GM18508 (cell line): Measurements from ENCODE around the gene EPHA2.

Source experiments
- ATAC-seq: cut with Tn5 transposase; IDR thresholded peaks from one replicate; pipeline ENCODE4 v1.9.1; 2021; ENCODE audit warnings: moderate number of reproducible peaks; ENCODE audit not compliant: insufficient read depth, unreplicated experiment

Gene EPHA2

DNA sequence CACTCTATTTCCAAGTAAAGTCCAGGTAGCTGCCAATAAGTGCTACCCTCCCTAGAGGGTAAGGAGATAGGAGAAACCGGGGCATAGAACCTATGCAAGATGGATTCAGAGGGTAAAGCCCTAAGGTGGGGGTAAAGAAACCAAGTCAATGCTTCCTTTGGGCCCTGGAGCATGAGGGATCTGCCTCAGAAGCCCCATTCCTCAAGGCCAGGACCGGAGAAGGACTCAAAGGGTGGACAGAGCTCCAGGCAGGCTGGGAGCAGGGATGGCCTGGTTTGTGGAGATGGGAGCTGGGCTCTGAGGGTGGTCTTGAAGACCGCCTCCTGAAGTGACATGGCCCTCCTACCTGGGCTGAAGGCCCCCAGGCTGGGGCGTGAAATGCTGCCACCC lies 3.9 kb downstream of the EPHA2 start:
- ATAC-seq: no peak

DNA sequence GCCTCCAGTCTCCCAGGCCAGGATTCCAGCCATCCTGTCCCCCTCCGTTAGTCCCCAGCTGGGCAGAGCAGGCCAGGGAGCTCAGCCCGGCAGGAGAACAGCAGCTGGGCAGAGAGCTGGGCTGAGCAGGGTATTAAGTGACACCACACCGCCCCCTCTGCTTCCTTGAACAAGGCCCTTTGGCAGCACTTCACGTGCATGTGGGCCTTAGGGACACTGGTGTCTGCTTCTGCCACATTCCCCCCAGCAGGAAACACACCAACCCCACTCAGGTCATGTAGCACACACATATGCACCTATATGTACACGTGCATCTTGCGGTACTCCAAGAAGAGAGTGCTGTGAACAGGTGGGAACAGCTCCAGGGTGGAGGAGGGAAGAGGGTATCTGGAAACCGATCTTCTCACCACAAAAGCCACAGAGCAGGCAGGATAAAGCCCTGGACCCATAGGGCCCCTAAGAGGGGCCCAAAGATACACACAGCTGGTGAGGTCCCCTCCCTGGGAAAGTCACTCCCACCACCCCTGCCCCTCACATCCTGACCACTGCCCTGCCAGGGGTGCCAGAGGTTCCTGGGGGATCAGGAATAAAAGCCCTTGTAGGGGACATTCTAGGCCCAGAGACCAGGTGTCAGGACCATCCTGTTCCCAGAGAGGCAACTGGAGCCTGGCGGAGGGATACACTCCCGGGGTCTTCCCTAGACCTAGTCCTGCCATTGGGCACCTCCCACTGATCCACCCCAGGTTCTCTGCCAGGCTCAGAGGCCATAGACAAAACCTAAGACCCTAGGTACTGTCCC lies 4.5 kb downstream of the EPHA2 start:
- no peak for ATAC-seq

DNA sequence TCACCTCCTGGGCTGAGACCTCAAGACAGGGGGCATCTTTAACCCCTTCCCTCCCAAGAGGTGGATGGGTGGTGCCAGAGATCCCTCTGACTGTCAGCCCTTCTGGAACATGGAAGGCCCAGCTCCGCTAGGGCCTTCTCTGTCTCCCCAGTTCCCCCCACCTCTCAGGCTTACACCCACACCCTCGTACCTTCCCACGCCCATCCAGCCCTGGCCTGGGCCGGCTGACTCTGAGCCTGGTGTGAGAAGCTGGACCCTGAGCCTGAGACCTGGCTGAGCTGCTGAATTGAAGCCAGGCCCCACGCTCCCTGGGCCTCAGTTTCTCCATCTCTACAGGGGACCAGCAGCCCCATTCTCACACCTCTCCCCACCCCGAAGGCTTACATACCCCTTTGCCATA lies 5.4 kb downstream of the EPHA2 start:
- no peak for ATAC-seq

DNA sequence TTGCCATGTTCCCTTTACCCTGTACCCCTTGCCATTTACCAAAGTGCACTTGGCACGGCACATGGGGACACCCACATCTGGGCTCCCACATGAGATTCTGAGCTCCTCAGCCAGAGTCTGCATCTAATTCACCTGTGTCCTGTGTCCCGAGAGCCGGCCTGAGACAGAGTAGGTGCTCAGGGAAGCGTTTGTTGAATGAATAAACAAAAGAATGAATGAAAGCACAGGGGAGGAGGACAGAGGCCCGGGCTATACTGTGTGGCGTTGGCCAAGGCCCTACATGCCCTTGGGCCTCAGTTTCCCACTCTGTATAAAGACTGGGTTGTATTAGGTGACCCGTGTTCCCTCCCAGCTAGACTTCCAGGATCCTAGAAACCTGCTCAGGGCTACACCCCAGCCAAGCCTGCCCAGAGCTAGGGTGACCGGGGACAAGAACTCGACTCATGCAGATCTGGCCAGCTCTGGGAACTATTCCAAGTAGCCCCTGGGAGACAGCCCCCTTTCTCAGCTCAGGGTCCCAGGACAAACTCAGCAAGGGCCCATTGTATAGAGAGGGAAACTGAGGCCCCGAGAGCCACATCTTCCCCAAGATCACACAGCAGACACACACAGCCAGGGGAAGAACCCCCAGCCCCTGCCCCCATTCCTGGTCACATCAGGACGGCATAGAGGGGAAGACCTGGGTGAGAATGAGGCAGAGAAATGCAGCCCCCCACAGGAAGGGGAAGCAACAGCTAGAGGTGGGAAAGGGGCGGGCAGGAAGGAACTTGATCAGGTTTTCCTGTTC lies 6.0 kb downstream of the EPHA2 start:
- ATAC-seq: no peak

DNA sequence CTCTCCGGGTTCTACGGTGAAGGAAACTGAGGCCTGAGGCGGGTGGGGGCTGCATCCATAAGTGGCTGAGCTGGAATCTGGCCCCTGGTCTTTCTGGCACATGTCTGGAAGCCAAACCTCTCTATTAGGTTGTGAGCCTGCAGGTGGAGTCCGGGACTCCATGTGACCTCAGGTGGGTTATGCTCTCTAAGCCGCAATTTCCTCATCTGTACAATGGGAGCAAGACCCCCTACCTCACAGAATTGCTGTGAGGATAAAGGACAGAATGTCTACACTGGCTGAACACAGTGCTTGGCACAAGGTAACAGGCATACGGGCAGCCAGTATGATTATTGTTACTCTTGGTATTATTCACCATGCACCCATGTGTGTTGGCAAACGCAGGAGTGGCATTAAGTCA lies 6.7 kb downstream of the EPHA2 start:
- no peak for ATAC-seq

DNA sequence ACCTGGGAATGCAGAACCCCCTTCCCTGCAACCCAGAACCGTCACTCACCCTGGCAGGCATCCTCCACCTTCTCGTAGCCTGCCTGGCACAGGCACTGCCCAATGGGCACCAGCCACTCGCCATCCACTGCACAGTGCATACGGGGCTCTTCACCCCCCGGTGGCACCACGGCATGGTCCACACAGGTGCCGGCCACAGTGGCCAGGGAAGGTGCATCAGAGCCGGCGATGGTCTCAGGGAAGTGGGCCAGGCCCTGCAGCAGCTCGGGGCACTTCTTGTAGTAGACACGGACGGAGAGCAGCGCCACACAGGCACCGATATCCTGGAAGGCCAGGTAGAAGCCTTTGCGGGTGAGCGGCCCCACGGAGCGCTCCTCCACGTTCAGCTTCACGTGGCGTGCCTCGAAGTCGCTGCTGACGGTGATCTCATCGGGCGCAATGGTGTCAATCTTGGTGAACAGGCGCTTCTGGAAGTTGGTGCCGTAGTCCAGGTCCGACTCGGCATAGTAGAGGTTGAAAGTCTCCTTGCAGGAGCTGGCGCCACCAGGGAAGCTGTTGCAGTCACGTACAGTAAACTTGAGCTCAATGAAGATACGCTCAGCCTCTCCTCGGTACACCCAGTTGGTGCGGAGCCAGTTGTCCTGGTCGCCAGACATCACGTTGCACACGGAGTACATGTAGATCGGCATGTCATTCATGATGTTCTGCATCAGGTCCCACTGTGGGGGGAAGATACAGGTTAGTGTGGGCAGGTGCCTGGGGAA lies 7.4 kb downstream of the EPHA2 start:
- ATAC-seq: no peak

DNA sequence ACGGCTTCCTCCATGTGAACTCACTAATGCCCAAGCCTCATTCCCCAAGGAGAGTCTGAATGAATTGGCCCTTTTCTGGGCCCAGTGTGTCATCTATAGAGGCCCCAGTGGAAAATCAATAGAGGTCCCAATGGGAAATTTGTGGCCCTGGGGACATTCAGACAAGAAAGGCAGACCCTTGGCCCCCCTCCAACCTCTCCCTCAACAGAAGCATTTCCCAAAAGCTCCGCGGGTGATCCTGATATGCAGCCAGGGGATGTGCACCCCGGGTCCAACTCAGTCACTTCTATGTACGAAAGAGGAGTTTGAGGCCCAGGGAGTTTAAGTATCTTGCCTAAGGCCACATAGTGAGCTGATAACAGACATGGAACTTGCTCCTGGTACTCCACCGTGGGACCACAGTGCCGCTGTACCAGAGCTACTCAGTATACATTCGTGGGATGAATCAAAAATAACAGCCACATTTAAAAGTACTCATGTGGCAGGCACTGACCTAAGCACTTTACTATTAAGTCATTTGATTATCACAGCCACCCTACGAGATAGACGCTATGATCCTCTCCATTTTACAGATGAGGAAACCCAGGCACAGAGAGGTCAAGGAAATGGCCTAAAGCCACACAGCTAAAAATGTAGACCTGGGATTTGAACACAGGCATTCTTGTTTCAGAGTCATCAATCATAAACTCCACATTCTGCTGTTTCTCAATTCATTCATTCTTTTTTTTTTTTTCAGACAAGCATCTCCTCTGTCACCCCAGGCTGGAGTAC lies 8.5 kb downstream of the EPHA2 start:
- ATAC-seq: no peak

DNA sequence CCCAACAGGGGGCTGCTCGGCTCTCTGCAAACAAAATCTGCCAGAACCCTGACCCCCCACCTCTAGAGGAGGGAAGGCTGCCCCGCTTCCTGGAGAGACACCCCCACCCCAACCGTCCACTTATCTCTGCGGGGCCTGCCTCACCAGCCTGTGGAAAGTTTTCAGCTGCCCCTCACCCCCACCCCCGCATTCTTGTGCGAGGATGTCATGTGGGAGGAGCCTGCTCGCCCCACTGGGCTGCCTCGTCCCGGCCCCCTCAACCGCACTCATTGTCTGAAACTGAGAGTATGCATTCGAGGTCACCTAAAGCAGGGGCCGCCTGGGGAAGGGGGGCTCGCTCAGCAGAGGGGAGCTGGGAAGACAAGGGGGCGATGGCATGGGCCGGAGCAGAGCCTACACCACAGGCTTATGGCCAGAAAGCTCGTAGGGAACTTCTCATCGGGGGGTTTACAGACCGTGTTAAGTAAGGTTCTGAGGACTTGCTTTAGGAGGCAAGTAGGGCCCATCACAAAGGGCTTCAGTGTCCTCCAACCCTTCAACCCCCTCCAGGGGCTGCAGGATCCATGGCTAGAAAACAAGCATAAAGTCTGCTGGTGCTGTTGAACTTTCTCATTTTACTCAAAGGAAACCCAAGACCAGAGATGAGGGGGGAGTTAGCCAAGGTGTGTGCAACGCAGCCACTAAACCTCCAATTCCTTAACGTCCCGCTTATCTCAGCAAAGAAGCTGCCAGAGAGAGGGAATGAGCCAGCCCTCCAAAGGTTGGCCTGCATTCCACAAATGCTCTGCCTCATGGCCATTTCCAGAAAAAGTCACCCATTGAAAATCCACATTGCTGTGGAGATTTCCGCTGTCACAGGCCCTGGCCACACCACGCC lies 9.4 kb downstream of the EPHA2 start:
- ATAC-seq: no peak

DNA sequence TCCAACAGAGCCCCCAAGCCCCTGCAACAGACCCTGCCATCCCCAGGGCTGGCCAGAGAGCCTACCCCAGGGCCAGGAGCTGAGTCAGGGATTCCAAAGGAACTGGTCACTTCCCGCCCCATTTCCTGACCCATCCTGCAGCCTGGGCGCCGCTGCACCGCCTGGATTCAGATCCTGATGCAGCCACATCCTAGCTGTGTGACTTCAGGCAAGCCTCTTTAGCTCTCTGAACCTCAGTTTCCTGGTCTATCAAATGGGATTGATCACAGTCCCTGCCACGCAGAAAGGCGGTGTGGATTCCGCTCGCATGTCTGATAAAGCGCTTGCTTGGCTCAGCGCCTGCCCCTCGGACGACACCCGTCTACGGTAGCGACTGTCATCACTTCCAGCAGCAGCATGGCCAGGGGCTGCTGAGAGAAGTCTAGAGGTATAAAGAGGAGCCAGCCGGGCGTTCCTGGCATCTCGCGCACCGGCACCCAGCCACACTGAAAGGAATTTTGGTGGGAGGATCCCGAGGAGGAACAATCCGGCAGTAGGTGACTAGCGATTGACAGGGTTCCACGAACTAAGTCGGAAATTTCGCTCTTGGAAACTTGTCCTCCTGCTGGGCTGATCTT lies 10.1 kb downstream of the EPHA2 start:
- no peak for ATAC-seq

DNA sequence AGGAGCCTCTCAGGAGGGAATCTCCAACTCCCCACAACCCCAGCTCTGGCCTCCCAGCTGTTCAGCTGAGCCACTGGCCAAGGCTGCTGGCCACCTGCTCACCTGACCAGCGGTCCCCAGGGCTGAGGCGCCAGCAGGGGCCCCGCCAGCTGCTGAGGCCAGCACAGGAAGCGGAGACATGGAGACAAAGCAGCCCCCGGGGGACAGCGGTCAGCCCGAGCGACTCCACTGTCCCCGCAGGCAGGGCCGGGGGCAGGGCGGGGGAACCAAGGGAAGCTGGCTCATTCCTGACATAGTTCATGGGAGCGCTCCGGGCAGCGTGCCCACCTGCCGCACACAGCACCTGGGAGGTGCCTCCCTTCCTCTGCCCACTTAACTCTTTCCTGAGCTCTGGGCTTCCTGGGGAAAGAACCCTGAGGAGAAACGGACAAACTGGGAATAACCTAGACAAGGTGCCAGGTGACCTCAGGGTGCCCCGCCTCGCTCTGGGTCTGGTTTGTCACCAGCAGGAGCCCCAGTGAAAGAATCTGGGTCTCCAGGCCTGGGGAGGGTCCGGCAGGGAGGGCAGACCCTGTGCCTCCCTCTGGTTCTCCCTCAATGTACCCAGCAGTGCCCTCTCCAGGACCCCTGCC lies 10.7 kb downstream of the EPHA2 start:
- no peak for ATAC-seq

DNA sequence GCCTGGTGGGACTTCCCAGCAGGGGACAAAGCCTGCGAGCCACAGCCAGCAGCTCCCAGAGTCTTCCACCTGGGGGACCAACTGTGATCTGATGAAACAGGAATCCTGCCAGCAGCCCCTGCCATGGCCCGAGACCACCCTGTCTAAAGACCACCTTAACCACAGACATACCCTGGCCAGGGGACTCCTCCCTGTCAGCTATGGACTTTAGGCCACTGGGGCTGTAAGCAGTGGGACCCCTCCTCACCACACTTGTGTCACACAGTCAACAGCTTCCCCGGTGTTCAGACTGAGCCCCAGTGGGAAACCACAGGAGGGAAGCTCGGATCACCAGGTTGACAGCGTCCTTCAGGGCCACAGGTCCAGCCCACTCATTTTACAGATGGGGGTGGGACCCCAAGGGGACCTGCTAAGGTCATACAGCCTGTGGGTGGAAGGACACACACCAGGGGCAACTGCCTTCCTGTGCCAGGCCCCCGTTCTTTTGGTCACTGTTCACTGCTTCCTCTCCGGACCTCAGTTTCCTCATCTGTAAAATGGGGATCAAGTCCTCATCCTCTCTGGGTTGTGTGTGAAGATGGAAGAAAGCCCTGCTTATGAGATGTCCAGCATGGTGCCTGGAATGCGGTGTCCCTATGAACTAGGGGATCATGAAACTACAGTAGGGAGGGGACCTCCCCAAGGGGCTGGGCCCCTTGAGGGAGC lies 11.4 kb downstream of the EPHA2 start:
- no peak for ATAC-seq

DNA sequence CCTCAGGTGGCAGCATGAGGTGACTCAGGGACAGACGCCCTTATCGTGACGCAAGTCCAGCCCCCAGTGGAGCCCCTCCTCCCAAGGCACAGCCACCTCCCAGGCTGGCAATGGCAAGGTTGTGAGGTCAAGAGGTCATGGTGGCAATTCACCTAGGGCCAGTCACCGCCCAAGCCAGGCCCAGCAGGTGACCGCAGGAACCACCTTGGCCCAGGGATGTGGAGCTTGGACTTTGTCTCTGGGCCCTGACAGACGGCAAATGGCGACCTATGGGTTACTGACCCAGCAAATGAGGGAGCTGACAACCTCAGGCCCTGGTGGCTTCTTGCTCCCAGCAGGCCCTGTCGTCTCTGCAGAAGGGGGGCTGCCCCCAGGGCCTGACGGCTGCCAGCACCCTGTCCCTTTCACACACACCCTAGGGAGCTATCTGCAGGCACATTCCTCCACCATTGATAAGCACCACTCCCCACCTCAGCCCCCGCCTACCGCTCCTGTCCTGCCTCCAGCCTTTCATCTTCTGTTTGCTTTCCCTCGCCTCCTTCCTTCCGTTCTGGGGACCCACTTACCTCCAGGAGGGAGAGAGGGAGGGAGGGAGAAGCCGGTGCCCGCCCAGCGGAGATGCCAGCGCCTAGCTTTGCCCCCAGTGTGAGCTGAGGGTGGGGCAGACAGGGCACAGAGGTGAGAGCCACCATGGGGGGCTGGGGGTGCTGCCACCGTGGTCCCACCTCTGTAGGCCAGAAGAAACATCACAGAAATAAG lies 12.1 kb downstream of the EPHA2 start:
- ATAC-seq: no peak

DNA sequence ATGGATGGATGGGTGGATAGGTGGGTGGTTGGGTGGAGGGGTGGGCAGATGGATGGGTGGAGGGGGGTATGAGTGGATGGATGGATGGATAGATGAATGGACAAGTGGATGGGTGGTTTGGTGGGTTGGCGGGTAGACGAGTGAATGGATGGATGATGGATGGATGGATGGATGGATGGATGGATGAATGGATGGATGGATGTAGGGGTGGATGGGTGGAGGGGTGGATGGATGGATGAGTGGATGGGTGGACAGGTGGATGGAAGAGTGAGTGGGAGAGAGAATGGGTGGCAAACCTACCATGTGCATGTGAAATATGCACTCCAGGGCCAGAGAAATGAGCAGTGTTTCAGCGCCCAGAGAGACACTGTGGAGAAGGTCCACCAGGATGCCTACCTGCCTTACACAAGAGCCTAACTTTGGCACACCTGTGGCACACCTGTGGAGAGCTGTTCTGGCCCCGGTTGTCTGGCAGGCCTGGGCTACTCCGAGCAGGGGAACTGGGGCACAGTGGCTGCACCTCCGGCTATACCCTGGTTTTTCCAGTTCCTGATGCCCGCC lies 12.8 kb downstream of the EPHA2 start:
- no peak for ATAC-seq

DNA sequence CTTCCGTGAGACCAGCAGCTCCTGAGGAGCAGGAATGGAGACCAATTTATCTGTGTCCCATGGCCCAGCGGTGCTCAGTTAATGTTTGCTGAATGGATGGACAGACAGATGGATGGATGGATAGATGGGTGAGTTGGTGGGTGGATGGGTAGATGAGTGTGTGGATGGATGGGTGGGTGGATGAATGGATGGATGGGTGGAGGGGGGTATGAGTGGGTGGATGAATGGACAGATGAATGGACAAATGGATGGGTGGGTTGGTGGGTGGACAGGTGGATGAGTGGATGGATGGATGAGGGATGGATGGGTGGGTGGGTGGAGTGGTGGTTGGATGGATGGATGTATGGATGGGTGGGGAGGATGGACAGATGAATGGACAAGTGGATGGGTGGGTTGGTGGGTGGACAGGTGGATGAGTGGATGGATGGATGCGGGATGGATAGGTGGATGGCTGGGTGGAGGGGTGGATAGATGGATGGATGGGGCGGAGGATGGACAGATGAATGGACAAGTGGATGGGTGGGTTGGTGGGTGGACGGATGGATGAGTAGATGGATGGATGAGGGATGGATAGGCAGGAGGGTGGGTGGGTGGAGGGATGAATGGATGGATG lies 13.4 kb downstream of the EPHA2 start:
- ATAC-seq: no peak

DNA sequence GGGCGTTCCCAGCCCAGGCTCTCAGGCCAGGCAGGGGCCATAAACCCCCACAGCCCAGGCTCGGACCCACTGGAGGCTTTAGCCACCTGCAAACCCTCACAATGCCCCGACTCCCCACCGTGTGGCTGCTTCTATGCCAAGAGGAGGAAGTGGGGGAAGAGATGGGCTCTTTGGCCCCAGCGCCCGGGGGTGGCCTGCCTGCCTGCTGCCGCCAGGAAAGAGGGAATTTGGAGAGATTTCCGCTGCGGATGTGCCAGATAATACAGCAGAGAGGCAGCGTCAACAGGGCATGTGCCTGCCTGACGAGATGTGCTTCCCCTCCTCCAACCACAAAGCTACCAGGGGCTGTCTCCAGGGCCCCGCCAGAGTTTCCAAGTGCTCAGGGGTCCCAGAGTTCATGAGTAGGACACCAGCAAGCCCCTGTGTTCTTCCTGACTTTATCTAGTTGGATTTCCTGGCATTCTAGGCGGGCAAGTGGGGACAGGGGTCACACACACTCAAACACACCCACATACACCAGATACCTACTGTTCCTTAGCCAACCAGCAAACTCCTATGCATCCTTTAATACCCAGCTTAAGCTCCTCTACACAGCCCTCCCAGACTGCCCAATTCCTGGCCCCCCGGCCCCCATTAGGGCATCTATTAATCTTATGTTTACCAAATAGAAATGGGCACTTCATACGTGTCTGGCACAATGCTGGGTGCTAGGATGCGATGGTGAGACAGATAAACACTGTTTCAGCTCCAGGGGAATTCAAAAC lies 14.1 kb downstream of the EPHA2 start:
- no peak for ATAC-seq

DNA sequence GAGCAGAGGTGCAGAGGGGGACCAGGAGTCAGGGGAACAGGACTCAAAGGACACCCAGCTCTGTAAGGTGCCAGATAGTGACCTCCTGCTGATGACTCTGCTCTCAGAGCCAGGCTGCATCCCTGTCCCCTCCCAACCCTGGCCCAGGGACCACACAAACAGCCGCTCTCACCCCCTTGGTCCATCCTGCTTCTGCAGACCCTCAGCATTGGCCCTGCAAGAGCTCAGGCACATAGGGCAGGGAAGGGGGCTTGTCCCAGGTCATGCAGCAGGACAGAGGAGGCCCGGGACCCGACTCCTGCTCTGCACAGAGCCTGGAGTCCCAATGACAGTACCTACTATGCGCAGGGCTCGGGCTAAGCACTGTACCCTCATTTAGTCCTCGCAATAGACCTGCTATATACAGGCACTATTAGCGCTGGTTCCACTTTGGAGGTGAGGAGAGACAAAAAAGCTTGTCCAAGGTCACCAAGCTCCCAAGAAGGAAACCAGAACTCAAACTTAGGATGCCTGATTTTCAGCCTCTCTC lies 15.7 kb downstream of the EPHA2 start:
- ATAC-seq: no peak
